NCI-H1694 (cell line): ENCODE measurements around the gene USP38.
"Not testable (repeated sequence)": the region's sequence is repeated elsewhere in the genome, so short reads cannot be mapped to it uniquely, and the experiment has no call there.

Experiments
- DNase-seq: peaks from one replicate; lab custom pipeline; 2025; lab: John Stamatoyannopoulos, UW

USP38 gene

GRCh38 chr4:143215873-143216272, 31.2 kb downstream of the USP38 start:
- DNase-seq = no peak

- DNase-seq = no peak
These were observed 39.5 kb downstream of the USP38 start for GRCh38 chr4:143224255-143224654.

- no peak for DNase-seq
These were observed 40.5 kb downstream of the USP38 start for GRCh38 chr4:143225167-143225566.

- DNase-seq = no peak
These were observed 46.0 kb downstream of the USP38 start for GRCh38 chr4:143230683-143231082.

GRCh38 chr4:143232277-143232676, 47.6 kb downstream of the USP38 start:
- no peak for DNase-seq

DNA sequence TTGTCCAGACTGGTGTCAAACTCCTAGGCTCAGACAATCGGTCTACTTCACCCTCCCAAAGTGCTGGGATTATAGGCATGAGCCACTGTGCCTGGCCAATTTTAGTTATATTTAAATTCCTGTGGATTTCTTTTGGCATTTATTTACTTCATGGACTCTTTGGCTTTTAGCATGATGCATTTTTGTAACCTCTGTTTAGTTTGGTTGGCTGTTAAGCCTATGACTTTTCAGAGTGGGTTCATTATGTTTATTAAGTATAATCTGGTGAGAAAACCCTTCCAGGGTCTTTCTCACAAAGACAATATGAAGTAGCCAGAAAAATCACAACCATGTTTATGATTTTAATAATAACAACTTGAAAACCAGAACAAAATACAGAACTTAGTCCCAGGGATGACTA, 49.4 kb downstream of the USP38 start:
- DNase-seq = no peak

DNA sequence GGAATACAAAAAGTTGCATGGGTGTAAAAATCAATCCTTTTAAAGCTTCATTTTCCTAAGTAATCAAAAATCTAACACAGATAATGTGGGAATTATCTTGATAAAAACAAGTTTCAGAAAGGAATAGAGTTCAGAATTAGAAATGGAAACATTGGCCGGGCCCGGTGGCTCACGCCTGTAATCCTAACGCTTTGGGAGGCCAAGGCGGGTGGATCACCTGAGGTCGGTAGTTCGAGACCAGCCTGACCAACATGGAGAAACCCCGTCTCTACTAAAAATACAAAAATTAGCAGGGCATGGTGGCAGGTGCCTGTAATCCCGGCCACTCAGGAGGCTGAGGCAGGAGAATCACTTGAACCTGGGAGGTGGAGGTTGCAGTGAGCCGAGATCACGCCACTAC, 52.5 kb downstream of the USP38 start:
- DNase-seq = not testable (repeated sequence)

GRCh38 chr4:143240939-143241679, 56.4 kb downstream of the USP38 start:
- DNase-seq = no peak

DNA sequence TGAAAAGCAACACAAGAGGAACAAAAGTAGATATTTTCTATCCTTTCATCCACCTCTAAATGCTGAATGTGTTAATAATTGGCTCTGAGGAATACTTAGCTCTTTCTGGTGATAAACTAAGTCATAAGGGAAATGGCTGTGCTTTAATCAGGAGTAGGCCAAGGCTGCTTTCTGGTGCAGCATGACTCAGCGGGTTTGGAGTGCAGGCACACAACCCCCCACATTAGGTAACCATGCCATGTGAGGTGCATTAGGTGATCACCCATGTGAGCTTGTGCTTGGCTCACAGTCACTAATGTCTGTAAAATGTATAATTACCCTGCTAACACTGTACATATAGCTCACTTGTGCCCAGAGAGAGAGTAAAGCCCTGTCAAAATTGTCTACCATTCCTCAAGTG, 57.2 kb downstream of the USP38 start:
- no peak for DNase-seq

DNA sequence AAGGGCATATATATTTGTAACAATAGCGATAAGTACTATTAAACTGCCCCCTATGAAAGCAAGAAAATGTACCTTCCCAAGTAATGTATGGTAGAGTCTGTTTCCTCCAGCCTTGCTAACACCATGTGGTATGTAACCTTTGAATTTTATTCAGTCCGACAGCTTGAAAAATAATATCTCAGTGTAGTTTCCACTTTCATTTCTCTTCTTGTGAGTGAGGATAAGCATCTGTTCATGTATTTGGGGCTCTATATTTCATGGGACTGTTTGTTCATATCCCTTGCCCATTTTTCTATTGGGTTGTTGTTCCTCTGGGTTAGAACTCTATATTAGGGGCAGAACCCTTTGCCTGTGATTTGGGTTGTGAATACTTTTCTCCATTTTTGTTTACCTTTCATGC, 58.3 kb downstream of the USP38 start:
- DNase-seq = no peak

DNA sequence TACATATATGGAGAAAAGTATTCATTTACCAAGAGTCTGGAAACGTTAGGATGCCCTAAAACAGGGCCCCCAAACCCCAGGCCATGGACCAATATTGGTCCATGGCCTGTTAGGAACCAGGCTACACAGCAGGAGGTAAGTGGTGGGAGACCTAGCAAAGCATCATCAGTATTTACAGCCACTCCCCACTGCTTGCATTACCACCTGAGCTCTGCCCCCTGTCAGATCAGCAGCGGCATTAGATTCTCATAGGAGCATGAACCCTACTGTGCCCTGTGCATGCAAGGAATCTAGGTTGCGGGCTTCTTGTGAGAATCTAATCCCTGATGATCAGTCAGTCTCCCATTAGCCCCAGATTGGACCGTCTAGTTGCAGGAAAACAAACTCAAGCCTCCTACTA, 62.3 kb downstream of the USP38 start:
- DNase-seq = no peak

GRCh38 chr4:143247866-143248265, 63.1 kb downstream of the USP38 start:
- DNase-seq = no peak

DNA sequence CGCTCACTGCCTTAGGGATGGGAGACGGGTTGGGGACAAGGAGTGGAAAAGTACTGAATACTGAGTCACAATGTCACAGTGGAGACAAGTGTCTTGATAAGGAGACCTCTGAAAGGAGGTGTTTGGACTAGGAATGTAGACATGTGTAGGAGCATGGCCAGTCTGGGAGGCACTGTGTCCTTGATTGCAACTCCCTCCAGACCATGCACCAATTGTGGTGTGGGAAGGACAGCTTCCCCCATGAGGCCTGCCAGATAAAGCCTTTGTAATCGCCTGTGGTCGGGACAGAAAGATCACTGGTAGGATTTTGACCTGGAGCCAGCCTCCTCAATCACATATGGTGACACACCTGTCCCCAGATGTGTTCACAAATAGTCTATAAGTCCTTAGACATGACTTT, 64.1 kb downstream of the USP38 start:
- no peak for DNase-seq

DNA sequence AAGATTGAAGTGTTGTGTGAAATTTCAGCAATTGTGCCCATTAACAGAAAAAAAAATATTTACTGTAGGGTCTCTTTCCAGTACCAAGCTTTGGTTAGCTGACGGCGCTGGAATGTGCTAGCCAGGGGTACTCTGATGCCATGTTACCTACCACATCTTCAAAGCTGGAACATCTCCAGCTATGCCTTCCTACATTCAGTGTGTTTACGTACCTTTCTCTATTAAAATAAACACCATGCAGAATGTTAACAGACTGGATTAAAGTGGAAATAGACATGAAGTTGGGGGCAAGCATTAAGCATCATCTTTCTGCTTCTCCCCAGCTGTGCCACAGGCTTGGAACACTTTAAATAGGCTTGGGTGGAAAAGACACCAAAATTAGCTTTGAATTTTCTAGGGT, 65.9 kb downstream of the USP38 start:
- DNase-seq = no peak

GRCh38 chr4:143251348-143251747, 66.6 kb downstream of the USP38 start:
- DNase-seq = no peak

- DNase-seq = no peak
These were observed 67.1 kb downstream of the USP38 start for GRCh38 chr4:143251779-143252178.

GRCh38 chr4:143252478-143252877, 67.8 kb downstream of the USP38 start:
- no peak for DNase-seq

GRCh38 chr4:143253166-143253565, 68.4 kb downstream of the USP38 start:
- no peak for DNase-seq

DNA sequence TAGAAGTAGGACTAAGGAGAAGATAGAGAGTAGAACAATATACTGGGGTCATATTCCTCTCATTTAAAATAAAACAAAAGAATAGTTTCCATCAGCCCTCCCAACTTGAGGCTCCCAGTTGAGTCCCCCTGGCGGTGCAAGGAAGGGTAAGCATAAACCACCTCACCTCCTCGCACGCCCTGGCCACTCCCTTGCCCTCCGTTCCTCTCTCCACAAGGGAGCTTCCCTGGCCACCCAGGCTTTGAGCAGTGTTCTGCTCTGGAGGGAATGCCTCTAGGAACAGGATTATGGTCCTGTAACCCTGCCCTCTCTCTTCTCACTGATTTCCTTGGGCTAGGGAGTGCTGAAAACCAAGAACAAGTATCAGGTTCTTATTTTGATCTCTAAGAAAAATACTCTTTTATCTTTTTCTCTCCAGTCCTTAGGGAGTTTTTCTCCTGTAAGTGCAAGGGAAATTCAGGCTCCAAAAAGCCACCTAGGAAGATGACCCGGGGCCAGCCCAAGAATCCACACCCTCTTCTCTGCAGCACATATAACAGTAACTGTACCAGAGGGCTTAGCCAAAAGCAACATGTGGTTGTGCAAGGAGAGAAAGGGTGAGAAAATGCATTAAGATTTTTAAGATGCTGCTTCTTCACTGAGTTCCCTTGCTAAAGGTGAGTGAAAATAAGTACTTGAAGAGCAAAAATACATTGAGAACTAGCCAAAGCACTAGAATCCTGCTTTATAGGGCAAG, 69.9 kb downstream of the USP38 start:
- no peak for DNase-seq

DNA sequence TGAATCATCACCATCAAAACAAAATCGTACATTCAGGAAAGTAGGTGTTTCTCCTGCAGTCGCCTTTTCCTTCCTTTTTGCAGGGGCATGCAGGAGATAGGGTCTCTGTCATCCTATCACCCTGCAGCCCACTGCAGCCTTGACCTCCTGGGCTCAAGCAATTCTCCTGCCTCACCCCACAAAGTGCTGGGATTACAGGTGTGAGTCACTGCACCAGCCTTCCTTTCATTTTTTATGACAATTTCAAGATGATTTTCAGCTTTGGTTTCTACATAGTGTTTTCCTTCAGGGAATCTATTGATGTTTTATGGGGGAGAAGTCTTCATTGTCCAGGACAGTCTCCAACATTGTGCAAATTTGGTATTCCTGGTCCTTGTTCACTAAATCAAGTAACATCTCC, 71.7 kb downstream of the USP38 start:
- DNase-seq = no peak

DNA sequence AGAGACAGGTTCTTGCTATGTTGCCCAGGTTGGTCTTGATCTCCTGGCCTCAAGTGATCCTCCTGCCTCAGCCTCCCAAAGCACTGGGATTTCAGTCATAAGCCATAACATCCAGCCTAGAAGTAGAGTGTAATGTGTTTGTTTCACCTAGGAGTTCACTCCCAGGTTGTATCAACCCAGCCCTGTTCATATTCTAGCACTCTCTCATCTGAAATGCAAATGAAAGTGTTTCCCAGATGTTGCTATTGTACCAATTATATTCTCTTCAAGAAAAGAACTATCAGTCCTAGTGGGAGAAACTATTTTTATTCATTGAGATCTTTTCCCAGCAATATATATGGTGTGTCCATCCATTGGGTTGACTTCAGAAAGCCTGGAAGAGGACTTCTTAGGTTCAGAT, 72.6 kb downstream of the USP38 start:
- DNase-seq = no peak

- no peak for DNase-seq
These were observed 76.0 kb downstream of the USP38 start for GRCh38 chr4:143260750-143261149.

DNA sequence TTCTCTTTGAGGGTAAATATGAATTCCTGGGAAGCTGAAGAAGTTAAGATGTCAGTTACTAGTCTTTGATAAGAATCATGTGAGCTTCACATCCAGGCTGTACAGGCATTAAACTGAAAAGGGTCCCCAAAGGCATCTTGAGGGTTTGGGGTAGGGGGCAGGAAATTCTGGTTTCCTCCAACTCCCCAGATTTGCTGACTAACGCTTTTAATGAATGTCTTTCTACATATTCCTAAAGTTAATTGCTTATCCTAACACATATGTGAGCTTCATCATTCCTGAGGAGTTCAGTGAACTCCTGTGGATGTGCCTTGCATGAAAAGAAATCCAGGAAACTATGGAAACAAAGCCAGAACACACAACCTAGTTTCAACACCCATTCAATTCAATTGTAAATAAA, 78.1 kb downstream of the USP38 start:
- no peak for DNase-seq

- not testable (repeated sequence) for DNase-seq
These were observed 83.0 kb downstream of the USP38 start for GRCh38 chr4:143267690-143268089.
